Caki2 (cell line): ENCODE results near the gene ATF5. TPM values are rescaled to one million over a fixed set of nuclear protein-coding genes. Genes with fewer than 3 reads are reported as not detected.

Experiments
- total RNA-seq: library from RNA; depleted of rRNA; stranded (reverse); fragments of >200 nt; shearing (Covaris generic); gene quantifications from 2 replicates; pipeline ENCODE4 v1.2.3, GENCODE V29; 2014; ENCODE audit warnings: low replicate concordance; rRNA removed

The ATF5 gene
- total RNA-seq, 1 experiment from 2014 or later: 9.6 TPM

Other genes with a start within 250 kb of the ATF5 start
- 1.1 and 3.2 TPM in 2 replicates for gene ADM5, start 239.6 kb upstream of the ATF5 start, total RNA-seq
- 21.2 and 26.7 TPM in 2 replicates for gene CPT1C, start 238.1 kb upstream of the ATF5 start, total RNA-seq
- gene TSKS, start 165.9 kb upstream of the ATF5 start, total RNA-seq: not detected in 2 replicates
- 290 and 317 TPM in 2 replicates for gene AP2A1, start 162.2 kb upstream of the ATF5 start, total RNA-seq
- gene FUZ, start 115.9 kb upstream of the ATF5 start, total RNA-seq: 50.1 and 84.7 TPM in 2 replicates
- 27.0 and 34.7 TPM in 2 replicates for gene MED25, start 110.9 kb upstream of the ATF5 start, total RNA-seq
- 126 and 143 TPM in 2 replicates for gene PTOV1, start 78.0 kb upstream of the ATF5 start, total RNA-seq
- 61.9 and 99.6 TPM in 2 replicates for gene PNKP, start 61.6 kb upstream of the ATF5 start, total RNA-seq
- 8.0 and 12.9 TPM in 2 replicates for gene AKT1S1, start 51.9 kb upstream of the ATF5 start, total RNA-seq
- 7.1 and 7.8 TPM in 2 replicates for gene TBC1D17, start 51.5 kb upstream of the ATF5 start, total RNA-seq
- 8.9 and 9.5 TPM in 2 replicates for gene IL4I1, start 32.3 kb upstream of the ATF5 start, total RNA-seq
- gene NUP62, start 299 bp downstream of the ATF5 start, total RNA-seq: 96.7 and 102 TPM in 2 replicates
- not detected in 2 replicates for gene SIGLEC11, start 32.0 kb downstream of the ATF5 start, total RNA-seq
- 44.2 and 50.6 TPM in 2 replicates for gene VRK3, start 96.2 kb downstream of the ATF5 start, total RNA-seq
- gene ZNF473, start 96.8 kb downstream of the ATF5 start, total RNA-seq: 6.8 and 10.8 TPM in 2 replicates
- not detected in 2 replicates for gene IZUMO2, start 234.1 kb downstream of the ATF5 start, total RNA-seq